SJCRH30 (cell line): ENCODE measurements around the gene CDH1. TPM values are rescaled to one million over a fixed set of nuclear protein-coding genes. Genes with fewer than 3 reads are reported as not detected.

Source experiments
- DNase-seq, 2 experiments: peaks; one replicate each; pipeline ENCODE4 v3.0.0-alpha.2; 2015 to 2020
- H3K27ac ChIP-seq: fragments of 250-450 bp; sonication (Bioruptor Pico); 2 replicates; pipeline ENCODE4 v1.5.1; 2020; ENCODE audit warnings: mild to moderate bottlenecking, moderate library complexity
- H3K27me3 ChIP-seq: fragments of 250-450 bp; sonication (Bioruptor Pico); 2 replicates; pipeline ENCODE4 v1.5.1; 2020; ENCODE audit warnings: mild to moderate bottlenecking, moderate library complexity
- H3K36me3 ChIP-seq: fragments of 250-450 bp; sonication (Bioruptor Pico); 2 replicates; pipeline ENCODE4 v1.5.1; 2020; ENCODE audit warnings: mild to moderate bottlenecking, moderate library complexity
- H3K4me1 ChIP-seq: fragments of 250-450 bp; sonication (Bioruptor Pico); 2 replicates; pipeline ENCODE4 v1.5.1; 2020; ENCODE audit warnings: mild to moderate bottlenecking, moderate library complexity
- H3K4me3 ChIP-seq: fragments of 250-450 bp; sonication (Bioruptor Pico); 2 replicates; pipeline ENCODE4 v1.5.1; 2020; ENCODE audit warnings: mild to moderate bottlenecking, moderate library complexity
- H3K9me3 ChIP-seq: fragments of 250-450 bp; sonication (Bioruptor Pico); replicated peaks from 2 replicates; pipeline ENCODE4 v1.5.1; 2020; ENCODE audit warnings: mild to moderate bottlenecking, moderate library complexity
- total RNA-seq: library from RNA; depleted of rRNA; stranded (reverse); fragments of >200 nt; shearing (Covaris generic); gene quantifications from 2 replicates; pipeline ENCODE4 v1.2.3, GENCODE V29; 2014

CDH1 gene
- total RNA-seq, 1 experiment from 2014 or later, result not detected

- no peaks in the 10 kb centered on the region for H3K36me3 ChIP-seq
- no peaks in the 10 kb centered on the region for H3K9me3 ChIP-seq
- H3K4me3 ChIP-seq, result no peak overlapping the region
- no peak for DNase-seq
- H3K27me3 ChIP-seq, result no peaks in the 10 kb centered on the region
- H3K4me1 ChIP-seq, result peaks cover 3% of the 10 kb centered on the region; the same call in 1 of the 2 replicates
- H3K27ac ChIP-seq, result no peak overlapping the region
Measured at GRCh38 chr16:68740628-68741346, 3.7 kb downstream of the CDH1 start.

GRCh38 chr16:68743664-68744063 is 6.6 kb downstream of the CDH1 start:
- H3K27me3 ChIP-seq, result no peaks in the 10 kb centered on the region
- H3K27ac ChIP-seq, result no peak overlapping the region
- H3K4me3 ChIP-seq, result no peak overlapping the region
- H3K36me3 ChIP-seq, result no peaks in the 10 kb centered on the region
- DNase-seq, result no peak
- peaks cover 3% of the 10 kb centered on the region; the same call in 1 of the 2 replicates for H3K4me1 ChIP-seq
- H3K9me3 ChIP-seq, result no peaks in the 10 kb centered on the region

GRCh38 chr16:68744744-68745280 is 7.7 kb downstream of the CDH1 start:
- no peaks in the 10 kb centered on the region for H3K36me3 ChIP-seq
- H3K4me1 ChIP-seq, result peaks cover 3% of the 10 kb centered on the region; the same call in 1 of the 2 replicates
- H3K27me3 ChIP-seq, result no peaks in the 10 kb centered on the region
- H3K4me3 ChIP-seq, result no peak overlapping the region
- H3K27ac ChIP-seq, result no peak overlapping the region
- DNase-seq, result no peak
- H3K9me3 ChIP-seq, result no peaks in the 10 kb centered on the region

GRCh38 chr16:68746951-68747350 is 9.9 kb downstream of the CDH1 start:
- no peaks in the 10 kb centered on the region for H3K27me3 ChIP-seq
- no peak overlapping the region for H3K27ac ChIP-seq
- H3K36me3 ChIP-seq, result no peaks in the 10 kb centered on the region
- H3K9me3 ChIP-seq, result no peaks in the 10 kb centered on the region
- H3K4me1 ChIP-seq, result no peaks in the 10 kb centered on the region
- no peak for DNase-seq
- no peak overlapping the region for H3K4me3 ChIP-seq

GRCh38 chr16:68749432-68749831 is 12.3 kb downstream of the CDH1 start:
- no peak overlapping the region for H3K27ac ChIP-seq
- DNase-seq, result no peak
- H3K27me3 ChIP-seq, result no peaks in the 10 kb centered on the region
- no peaks in the 10 kb centered on the region for H3K36me3 ChIP-seq
- H3K4me3 ChIP-seq, result no peak overlapping the region
- no peaks in the 10 kb centered on the region for H3K4me1 ChIP-seq
- H3K9me3 ChIP-seq, result no peaks in the 10 kb centered on the region

GRCh38 chr16:68750193-68750695 is 13.2 kb downstream of the CDH1 start:
- H3K36me3 ChIP-seq, result no peaks in the 10 kb centered on the region
- H3K4me1 ChIP-seq, result no peaks in the 10 kb centered on the region
- no peaks in the 10 kb centered on the region for H3K27me3 ChIP-seq
- no peak for DNase-seq
- no peak overlapping the region for H3K27ac ChIP-seq
- H3K9me3 ChIP-seq, result no peaks in the 10 kb centered on the region
- no peak overlapping the region for H3K4me3 ChIP-seq

- DNase-seq, result no peak
- Histone ChIP-seq H3K36me3 (no peaks in the 10 kb centered on the region), H3K27me3 (no peaks in the 10 kb centered on the region), H3K27ac (no peak overlapping the region), H3K4me3 (no peak overlapping the region), H3K9me3 (no peaks in the 10 kb centered on the region), H3K4me1 (no peaks in the 10 kb centered on the region)
Measured at GRCh38 chr16:68751160-68751559, 14.1 kb downstream of the CDH1 start.

- H3K4me1 ChIP-seq, result no peaks in the 10 kb centered on the region
- DNase-seq, result no peak
- H3K4me3 ChIP-seq, result no peak overlapping the region
- no peaks in the 10 kb centered on the region for H3K36me3 ChIP-seq
- no peaks in the 10 kb centered on the region for H3K9me3 ChIP-seq
- H3K27ac ChIP-seq, result no peak overlapping the region
- no peaks in the 10 kb centered on the region for H3K27me3 ChIP-seq
Measured at GRCh38 chr16:68752602-68753001, 15.5 kb downstream of the CDH1 start.

GRCh38 chr16:68754084-68754792 is 17.1 kb downstream of the CDH1 start:
- Histone ChIP-seq H3K4me1 (no peaks in the 10 kb centered on the region), H3K9me3 (no peaks in the 10 kb centered on the region), H3K27ac (no peak overlapping the region), H3K27me3 (no peaks in the 10 kb centered on the region), H3K4me3 (no peak overlapping the region), H3K36me3 (no peaks in the 10 kb centered on the region)
- DNase-seq, result no peak

- no peak for DNase-seq
- H3K27me3 ChIP-seq, result no peaks in the 10 kb centered on the region
- H3K27ac ChIP-seq, result no peak overlapping the region
- H3K4me3 ChIP-seq, result no peak overlapping the region
- H3K9me3 ChIP-seq, result no peaks in the 10 kb centered on the region
- H3K36me3 ChIP-seq, result no peaks in the 10 kb centered on the region
- peaks cover 3% of the 10 kb centered on the region; the same call in 1 of the 2 replicates for H3K4me1 ChIP-seq
Measured at GRCh38 chr16:68756239-68756915, 19.3 kb downstream of the CDH1 start.

- Histone ChIP-seq H3K27me3 (no peaks in the 10 kb centered on the region), H3K4me1 (peaks cover 3% of the 10 kb centered on the region; the same call in 1 of the 2 replicates), H3K9me3 (no peaks in the 10 kb centered on the region), H3K4me3 (no peak overlapping the region), H3K27ac (no peak overlapping the region), H3K36me3 (no peaks in the 10 kb centered on the region)
- DNase-seq, result no peak
Measured at GRCh38 chr16:68757625-68757935, 20.5 kb downstream of the CDH1 start.

- H3K27me3 ChIP-seq, result no peaks in the 10 kb centered on the region
- peaks cover 3% of the 10 kb centered on the region; the same call in 1 of the 2 replicates for H3K4me1 ChIP-seq
- H3K27ac ChIP-seq, result no peak overlapping the region
- H3K36me3 ChIP-seq, result no peaks in the 10 kb centered on the region
- no peak overlapping the region for H3K4me3 ChIP-seq
- H3K9me3 ChIP-seq, result no peaks in the 10 kb centered on the region
- no peak for DNase-seq
Measured at GRCh38 chr16:68759062-68759461, 22.0 kb downstream of the CDH1 start.

- no peaks in the 10 kb centered on the region for H3K9me3 ChIP-seq
- peaks cover 3% of the 10 kb centered on the region; the same call in 1 of the 2 replicates for H3K4me1 ChIP-seq
- no peaks in the 10 kb centered on the region for H3K27me3 ChIP-seq
- peak; percentile 27 to 47 for DNase-seq
- H3K36me3 ChIP-seq, result no peaks in the 10 kb centered on the region
- no peak overlapping the region for H3K27ac ChIP-seq
- H3K4me3 ChIP-seq, result no peak overlapping the region
Measured at GRCh38 chr16:68760671-68761275, 23.7 kb downstream of the CDH1 start.

- Histone ChIP-seq H3K27ac (no peak overlapping the region), H3K4me3 (no peak overlapping the region), H3K4me1 (peaks cover 3% of the 10 kb centered on the region; the same call in 1 of the 2 replicates), H3K36me3 (no peaks in the 10 kb centered on the region), H3K27me3 (no peaks in the 10 kb centered on the region), H3K9me3 (no peaks in the 10 kb centered on the region)
- no peak for DNase-seq
Measured at GRCh38 chr16:68762996-68763756, 26.1 kb downstream of the CDH1 start.
